ENCODE data around the gene NOL9.

DNA sequence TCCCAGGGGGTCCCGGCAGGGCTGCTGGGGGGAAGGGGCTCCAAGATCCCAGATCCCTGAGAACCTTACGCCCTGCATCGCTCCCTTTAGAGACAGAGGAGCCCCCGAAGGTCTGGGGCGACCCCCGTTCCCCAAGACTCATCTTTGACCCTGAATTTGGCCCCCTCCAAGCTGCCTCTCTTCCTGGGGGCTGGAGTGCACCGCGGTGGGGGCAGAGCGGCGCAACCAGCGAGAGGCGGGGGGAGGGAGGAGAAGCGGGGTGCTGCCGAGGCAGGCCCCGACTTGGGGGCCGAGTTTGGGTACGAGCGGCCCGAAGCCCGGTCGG is 57.5 kb downstream of the NOL9 start:
- TF ChIP-seq, protein P1, sequence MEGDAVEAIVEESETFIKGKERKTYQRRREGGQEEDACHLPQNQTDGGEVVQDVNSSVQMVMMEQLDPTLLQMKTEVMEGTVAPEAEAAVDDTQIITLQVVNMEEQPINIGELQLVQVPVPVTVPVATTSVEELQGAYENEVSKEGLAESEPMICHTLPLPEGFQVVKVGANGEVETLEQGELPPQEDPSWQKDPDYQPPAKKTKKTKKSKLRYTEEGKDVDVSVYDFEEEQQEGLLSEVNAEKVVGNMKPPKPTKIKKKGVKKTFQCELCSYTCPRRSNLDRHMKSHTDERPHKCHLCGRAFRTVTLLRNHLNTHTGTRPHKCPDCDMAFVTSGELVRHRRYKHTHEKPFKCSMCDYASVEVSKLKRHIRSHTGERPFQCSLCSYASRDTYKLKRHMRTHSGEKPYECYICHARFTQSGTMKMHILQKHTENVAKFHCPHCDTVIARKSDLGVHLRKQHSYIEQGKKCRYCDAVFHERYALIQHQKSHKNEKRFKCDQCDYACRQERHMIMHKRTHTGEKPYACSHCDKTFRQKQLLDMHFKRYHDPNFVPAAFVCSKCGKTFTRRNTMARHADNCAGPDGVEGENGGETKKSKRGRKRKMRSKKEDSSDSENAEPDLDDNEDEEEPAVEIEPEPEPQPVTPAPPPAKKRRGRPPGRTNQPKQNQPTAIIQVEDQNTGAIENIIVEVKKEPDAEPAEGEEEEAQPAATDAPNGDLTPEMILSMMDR (IDR thresholded peaks at IDR 0.05), result no peak
- no peak for TF ChIP-seq POLR2AphosphoS5 (IDR thresholded peaks at IDR 0.05)

All from upper lobe of left lung (tissue), 4 donors.